Central memory CD8-positive, alpha-beta T cell (primary cell): Measurements from ENCODE around the gene PFKFB4.
A peak's percentile ranks its signal among the peaks of the same experiment; 100 is the strongest.
"Not testable (repeated sequence)": the region's sequence is repeated elsewhere in the genome, so short reads cannot be mapped to it uniquely, and the experiment has no call there.

Experiments
- ATAC-seq: fragments of 150-1000 bp; cut with Tn5 transposase; replicated peaks from 2 replicates; pipeline ENCODE4 v1.10.0; 2022; ENCODE audit warnings: mild to moderate bottlenecking, moderate FRiP score, moderate number of reproducible peaks; ENCODE audit not compliant: poor library complexity, severe bottlenecking; ENCODE audit errors: extremely low read depth
- DNase-seq, 2 donors: peaks; one replicate each; pipeline ENCODE4 v3.0.0; 2021; ENCODE audit warnings: low spot score in 2 of 2
- H3K27ac Mint-ChIP-seq: one replicate; pipeline ENCODE4 v1.8.0; 2022; ENCODE audit warnings: low read depth, mild to moderate bottlenecking, moderate library complexity, mixed read lengths
- H3K27me3 Mint-ChIP-seq: one replicate; pipeline ENCODE4 v1.8.0; 2022; ENCODE audit warnings: mixed read lengths
- H3K36me3 Mint-ChIP-seq: one replicate; pipeline ENCODE4 v1.8.0; 2022; ENCODE audit warnings: mild to moderate bottlenecking, moderate library complexity, mixed read lengths; ENCODE audit not compliant: insufficient read depth
- H3K4me1 Mint-ChIP-seq: one replicate; pipeline ENCODE4 v1.8.0; 2022; ENCODE audit warnings: mixed read lengths
- H3K4me3 Mint-ChIP-seq: one replicate; pipeline ENCODE4 v1.8.0; 2022; ENCODE audit warnings: mild to moderate bottlenecking, moderate library complexity, mixed read lengths
- H3K9me3 Mint-ChIP-seq: one replicate; pipeline ENCODE4 v1.8.0; 2022; ENCODE audit warnings: mixed read lengths

PFKFB4 gene

DNA sequence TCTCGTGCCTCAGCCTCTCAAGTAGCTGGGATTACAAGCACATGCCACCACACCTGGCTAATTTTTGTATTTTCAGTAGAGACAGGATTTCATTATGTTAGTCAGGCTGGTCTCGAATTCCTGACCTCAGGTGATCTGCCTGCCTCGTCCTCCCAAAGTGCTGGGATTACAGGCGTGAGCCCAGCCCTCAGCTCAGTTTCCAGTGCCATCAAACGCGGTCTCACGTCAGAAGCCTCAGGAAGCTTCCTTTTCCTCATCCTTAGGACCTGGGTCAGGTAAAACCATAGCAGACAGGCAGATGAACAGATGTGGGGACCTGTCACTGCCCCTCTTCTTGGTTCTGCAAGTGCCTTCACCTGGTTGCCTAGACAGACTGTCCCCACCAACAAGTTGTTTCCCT is 5.0 kb downstream of the PFKFB4 start:
- not testable (repeated sequence) for ATAC-seq, H3K9me3 Mint-ChIP-seq, H3K4me3 Mint-ChIP-seq, H3K36me3 Mint-ChIP-seq, H3K27me3 Mint-ChIP-seq, H3K4me1 Mint-ChIP-seq, H3K27ac Mint-ChIP-seq, DNase-seq

DNA sequence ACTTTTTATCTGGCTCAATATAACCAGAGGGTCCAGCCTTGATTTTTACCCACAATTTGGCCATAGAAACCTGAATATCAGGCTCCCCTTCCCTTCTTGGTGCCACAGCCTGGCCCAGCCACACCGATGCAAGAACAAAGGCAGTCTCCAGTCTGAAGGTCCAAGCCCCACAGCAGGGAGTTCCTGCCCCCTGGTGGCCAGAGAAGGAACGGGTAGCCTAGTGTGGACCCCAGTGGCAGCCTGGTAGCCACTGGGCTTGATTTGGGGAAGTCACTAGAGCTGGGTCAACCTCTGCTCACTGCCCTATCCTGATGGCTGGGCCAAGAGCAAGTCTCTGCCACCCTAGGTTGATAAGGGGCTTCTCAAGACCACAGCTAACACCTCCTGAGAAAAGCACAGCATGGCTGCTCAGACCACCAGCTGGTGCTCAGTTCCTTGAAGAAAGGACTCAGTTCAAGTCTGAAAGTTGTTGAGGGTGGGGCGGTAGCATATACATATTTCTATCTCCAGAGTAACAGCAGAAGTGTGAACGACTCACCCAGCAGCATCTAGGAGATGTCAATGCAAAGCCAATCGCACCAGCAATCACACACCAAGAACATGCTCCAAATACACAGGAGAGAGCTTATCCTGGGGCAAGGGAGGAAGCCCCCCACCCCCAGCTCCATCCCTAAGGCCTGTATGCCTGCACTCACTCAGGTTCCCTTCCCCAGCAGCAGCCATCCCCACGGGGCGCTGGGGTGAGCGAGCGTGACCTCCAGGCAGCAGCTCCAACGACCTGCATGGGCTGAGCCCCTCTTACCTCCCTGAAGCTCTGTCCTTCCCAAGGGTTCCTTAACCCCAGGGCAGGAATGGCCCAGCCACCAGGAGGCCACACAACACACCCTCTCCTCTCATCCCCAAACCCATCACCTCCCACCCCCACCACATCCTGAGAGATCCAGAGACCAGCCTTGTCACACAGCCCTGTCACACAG is 7.6 kb downstream of the PFKFB4 start:
- DNase-seq (peak; percentile 73 to 82), ATAC-seq (peak; percentile 97)
- H3K27ac Mint-ChIP-seq: no peak overlapping the region
- no peak overlapping the region for H3K4me3 Mint-ChIP-seq
- no peaks in the 10 kb centered on the region for H3K27me3 Mint-ChIP-seq
- no peaks in the 10 kb centered on the region for H3K9me3 Mint-ChIP-seq
- peaks cover 5% of the 10 kb centered on the region for H3K4me1 Mint-ChIP-seq
- peaks cover 1% of the 10 kb centered on the region for H3K36me3 Mint-ChIP-seq

DNA sequence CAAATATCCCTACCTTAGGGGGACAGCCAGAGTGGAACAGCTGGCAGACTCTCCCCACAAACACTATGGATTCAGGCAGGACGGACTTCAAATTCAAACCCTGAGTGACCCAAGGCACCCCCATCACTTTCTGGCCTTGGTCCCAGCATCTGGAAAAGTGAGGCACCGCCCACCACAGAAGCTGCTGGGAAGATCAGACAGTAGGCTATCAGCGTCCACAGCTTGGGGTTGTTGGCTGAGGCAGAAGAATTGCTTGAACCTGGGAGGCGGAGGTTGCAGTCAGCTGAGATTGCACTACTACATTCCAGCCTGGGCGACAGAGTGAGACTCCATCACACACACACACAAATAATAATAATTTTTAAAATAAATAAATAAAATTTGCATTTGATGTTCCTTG is 8.5 kb downstream of the PFKFB4 start:
- H3K27me3 Mint-ChIP-seq: no peaks in the 10 kb centered on the region
- ATAC-seq (no peak), DNase-seq (no peak)
- H3K9me3 Mint-ChIP-seq: no peaks in the 10 kb centered on the region
- no peak overlapping the region for H3K4me3 Mint-ChIP-seq
- H3K4me1 Mint-ChIP-seq: peaks cover 5% of the 10 kb centered on the region
- H3K36me3 Mint-ChIP-seq: peaks cover 1% of the 10 kb centered on the region
- H3K27ac Mint-ChIP-seq: no peak overlapping the region

DNA sequence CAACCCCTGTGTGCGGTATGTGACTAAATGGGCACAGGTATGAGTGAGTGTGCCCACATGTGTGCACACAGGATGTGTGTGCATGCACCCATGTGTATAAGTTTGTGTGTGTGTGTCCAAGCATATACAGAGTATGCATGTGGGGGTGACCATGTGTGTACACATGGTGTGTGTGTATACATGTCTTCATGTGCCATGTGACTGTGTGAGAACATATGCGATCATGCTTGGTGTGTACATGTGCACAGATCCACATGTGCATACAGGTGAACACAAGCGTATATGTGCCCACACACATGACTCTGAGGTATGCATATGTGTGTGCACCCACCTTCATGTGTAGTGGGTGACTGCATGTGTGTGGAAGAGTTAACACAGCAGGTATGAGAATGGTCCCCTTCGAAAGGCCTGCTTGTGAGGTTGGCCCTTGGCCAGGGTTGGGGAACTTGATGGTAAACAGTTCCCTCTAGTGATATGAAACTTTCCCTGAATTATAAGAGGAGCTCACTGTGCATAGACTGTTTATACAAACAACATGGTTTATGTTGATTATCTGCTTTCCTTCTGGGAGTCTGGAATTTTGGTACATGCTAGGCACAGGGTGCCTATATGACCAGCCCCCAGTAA is 10.3 kb downstream of the PFKFB4 start:
- Mint-ChIP-seq H3K27ac (no peak overlapping the region), H3K36me3 (peaks cover 1% of the 10 kb centered on the region), H3K27me3 (no peaks in the 10 kb centered on the region), H3K4me3 (no peak overlapping the region), H3K4me1 (peaks cover 5% of the 10 kb centered on the region), H3K9me3 (no peaks in the 10 kb centered on the region)
- ATAC-seq (no peak), DNase-seq (no peak)

- Mint-ChIP-seq H3K4me1 (peaks cover 5% of the 10 kb centered on the region), H3K4me3 (no peak overlapping the region), H3K36me3 (no peaks in the 10 kb centered on the region), H3K9me3 (no peaks in the 10 kb centered on the region), H3K27ac (no peak overlapping the region), H3K27me3 (no peaks in the 10 kb centered on the region)
- ATAC-seq (no peak), DNase-seq (no peak)
Observed at GRCh38 chr3:48544141-48544540, 12.5 kb downstream of the PFKFB4 start.

- H3K4me1 Mint-ChIP-seq: peaks cover under 1% of the 10 kb centered on the region
- no peaks in the 10 kb centered on the region for H3K36me3 Mint-ChIP-seq
- no peaks in the 10 kb centered on the region for H3K27me3 Mint-ChIP-seq
- no peak overlapping the region for H3K27ac Mint-ChIP-seq
- DNase-seq: no peak
- no peak for ATAC-seq
- no peaks in the 10 kb centered on the region for H3K9me3 Mint-ChIP-seq
- H3K4me3 Mint-ChIP-seq: no peak overlapping the region
Observed at GRCh38 chr3:48543271-48543866, 13.2 kb downstream of the PFKFB4 start.

DNA sequence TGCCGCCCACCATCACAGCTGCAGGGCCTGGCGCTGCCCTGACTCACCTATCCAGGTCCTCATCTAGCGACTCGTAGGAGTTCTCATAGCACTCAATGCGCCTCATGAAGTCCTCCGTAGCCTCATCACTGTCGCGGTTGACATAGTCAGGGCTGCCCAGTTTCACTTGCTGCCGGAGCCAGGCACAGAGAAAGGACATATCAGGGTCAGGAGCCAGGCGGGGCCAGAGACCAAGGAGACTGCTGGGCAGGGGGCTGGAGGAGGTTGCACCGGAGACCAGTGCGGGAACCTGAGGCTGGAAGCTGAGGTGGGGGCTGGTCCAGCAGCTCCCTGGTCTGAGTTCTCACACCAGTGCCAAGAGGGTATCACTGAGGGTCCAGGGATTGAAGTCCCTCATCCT is 18.2 kb downstream of the PFKFB4 start:
- no peak for DNase-seq
- H3K27ac Mint-ChIP-seq: no peak overlapping the region
- H3K4me1 Mint-ChIP-seq: no peaks in the 10 kb centered on the region
- H3K27me3 Mint-ChIP-seq: no peaks in the 10 kb centered on the region
- ATAC-seq: no peak
- H3K4me3 Mint-ChIP-seq: no peak overlapping the region
- no peaks in the 10 kb centered on the region for H3K9me3 Mint-ChIP-seq
- no peaks in the 10 kb centered on the region for H3K36me3 Mint-ChIP-seq

DNA sequence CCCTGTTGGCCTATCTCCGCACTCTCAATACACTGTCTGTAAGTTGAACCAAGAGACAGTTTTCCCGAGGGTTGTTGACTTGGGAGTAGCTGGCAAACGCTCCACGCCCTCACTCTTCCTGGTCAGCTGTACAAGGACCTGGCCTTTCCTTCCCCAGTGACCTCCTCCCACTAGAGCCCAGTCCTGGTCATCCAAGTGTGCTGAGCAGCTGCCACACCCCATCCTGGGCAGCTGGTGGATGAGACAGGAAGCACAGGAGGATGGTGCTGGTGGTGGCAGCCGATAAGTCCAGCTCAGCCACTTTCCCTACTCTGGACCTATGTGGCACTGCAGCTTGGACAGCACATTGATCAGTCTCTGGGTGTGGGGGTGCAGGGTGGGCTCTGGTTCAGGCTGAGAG is 19.8 kb downstream of the PFKFB4 start:
- Mint-ChIP-seq H3K27ac (no peak overlapping the region), H3K27me3 (no peaks in the 10 kb centered on the region), H3K36me3 (no peaks in the 10 kb centered on the region), H3K9me3 (no peaks in the 10 kb centered on the region), H3K4me1 (no peaks in the 10 kb centered on the region), H3K4me3 (no peak overlapping the region)
- DNase-seq: no peak
- no peak for ATAC-seq

DNA sequence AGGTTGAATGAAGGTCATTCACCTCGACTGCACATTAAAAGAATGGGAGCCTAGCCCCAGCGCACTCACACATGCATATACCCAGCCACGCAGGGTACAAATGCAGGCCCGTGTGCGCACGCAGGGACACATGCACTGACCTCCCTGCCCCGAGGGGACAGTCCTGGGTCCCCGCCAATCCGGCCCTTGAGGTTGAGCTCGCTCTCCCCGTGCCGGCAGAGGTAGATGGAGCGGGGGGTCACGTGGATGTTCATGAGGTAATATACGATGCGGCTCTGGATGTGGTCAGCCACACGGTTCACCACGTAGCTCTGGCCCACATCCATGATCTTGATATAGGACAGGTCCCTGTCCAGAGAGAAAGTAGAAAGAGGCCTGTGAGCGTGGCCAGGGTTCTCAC is 20.5 kb downstream of the PFKFB4 start:
- H3K36me3 Mint-ChIP-seq: no peaks in the 10 kb centered on the region
- DNase-seq (no peak), ATAC-seq (no peak)
- no peaks in the 10 kb centered on the region for H3K27me3 Mint-ChIP-seq
- no peaks in the 10 kb centered on the region for H3K9me3 Mint-ChIP-seq
- no peak overlapping the region for H3K27ac Mint-ChIP-seq
- H3K4me3 Mint-ChIP-seq: no peak overlapping the region
- H3K4me1 Mint-ChIP-seq: no peaks in the 10 kb centered on the region

- no peak for ATAC-seq
- H3K27me3 Mint-ChIP-seq: no peaks in the 10 kb centered on the region
- DNase-seq: no peak
- no peaks in the 10 kb centered on the region for H3K9me3 Mint-ChIP-seq
- no peaks in the 10 kb centered on the region for H3K36me3 Mint-ChIP-seq
- no peak overlapping the region for H3K27ac Mint-ChIP-seq
- no peak overlapping the region for H3K4me3 Mint-ChIP-seq
- no peaks in the 10 kb centered on the region for H3K4me1 Mint-ChIP-seq
Observed at GRCh38 chr3:48535578-48535977, 21.0 kb downstream of the PFKFB4 start.

- no peaks in the 10 kb centered on the region for H3K36me3 Mint-ChIP-seq
Observed at GRCh38 chr3:48532977-48533337, 23.6 kb downstream of the PFKFB4 start.

GRCh38 chr3:48532271-48532976 is 24.2 kb downstream of the PFKFB4 start:
- Mint-ChIP-seq H3K4me1 (no peaks in the 10 kb centered on the region), H3K27me3 (no peaks in the 10 kb centered on the region), H3K9me3 (no peaks in the 10 kb centered on the region), H3K4me3 (no peak overlapping the region), H3K36me3 (no peaks in the 10 kb centered on the region), H3K27ac (no peak overlapping the region)
- no peak for ATAC-seq
- DNase-seq: no peak

More at GRCh38 chr3:48532977-48533337, 23.6 kb downstream of the PFKFB4 start:
- no peak overlapping the region for H3K4me3 Mint-ChIP-seq
- no peaks in the 10 kb centered on the region for H3K27me3 Mint-ChIP-seq
- H3K9me3 Mint-ChIP-seq: no peaks in the 10 kb centered on the region
- ATAC-seq: no peak
- DNase-seq: no peak
- H3K27ac Mint-ChIP-seq: no peak overlapping the region
- no peaks in the 10 kb centered on the region for H3K4me1 Mint-ChIP-seq
